ENCODE results near the gene LLGL2.

LLGL2 gene

GRCh38 chr17:75623386-75623785 lies 97.9 kb downstream of the LLGL2 start:
- TF ChIP-seq POLR2AphosphoS5 (IDR thresholded peaks at IDR 0.05; ENCODE audit: low read depth, low read length) (no peak), REST (IDR thresholded peaks at IDR 0.05; ENCODE audit: insufficient read depth in 1 of 2, low read depth in 2 of 2, low read length in 2 of 2) (no peak), FOXP2 (optimal IDR thresholded peaks at IDR 0.05; ENCODE audit: borderline replicate concordance, extremely low read depth, extremely low read length, insufficient read depth) (no peak), TAF1 (IDR thresholded peaks at IDR 0.05; ENCODE audit: borderline replicate concordance, insufficient read depth, low read length) (no peak), SIN3A (IDR thresholded peaks at IDR 0.05; ENCODE audit: borderline replicate concordance, insufficient read depth, low read length) (no peak)

DNA sequence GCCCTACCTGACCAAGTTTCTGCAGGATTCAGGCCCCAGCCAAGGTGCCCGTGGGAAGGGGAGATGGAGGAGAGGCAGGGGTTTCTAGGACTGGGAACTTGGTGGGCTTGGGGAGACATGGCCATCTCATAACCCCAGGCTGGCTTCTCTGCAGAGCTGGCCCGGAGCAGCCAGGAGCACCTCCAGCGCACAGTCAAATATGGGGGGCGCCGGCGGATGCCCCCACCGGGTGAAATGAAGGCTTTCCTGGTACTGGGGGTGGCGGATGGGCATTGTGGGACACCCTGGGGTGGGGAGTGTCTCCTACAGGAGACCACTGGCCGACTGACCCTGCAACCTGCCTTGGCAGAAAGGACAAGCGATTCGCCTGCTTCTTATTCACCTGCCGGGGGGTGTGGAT lies 98.5 kb downstream of the LLGL2 start:
- TF ChIP-seq FOXP2 (optimal IDR thresholded peaks at IDR 0.05; ENCODE audit: borderline replicate concordance, extremely low read depth, extremely low read length, insufficient read depth) (no peak), SIN3A (IDR thresholded peaks at IDR 0.05; ENCODE audit: borderline replicate concordance, insufficient read depth, low read length) (no peak)

All from PFSK-1 (cell line).